ENCODE results near the gene SLC4A8.

- TF ChIP-seq CTCF (IDR thresholded peaks at IDR 0.05), result no peak
- TF ChIP-seq POLR2A (IDR thresholded peaks at IDR 0.05), result no peak
Measured at GRCh38 chr12:51471111-51471864, 46.7 kb downstream of the SLC4A8 start.
